Keratinocyte (primary cell): Measurements from ENCODE around the gene MMD2.

Experiments
- CTCF ChIP-seq, 3 experiments: IDR thresholded peaks in 1 of 3; conservative IDR thresholded peaks in 1 of 3; optimal IDR thresholded peaks in 1 of 3; 2 replicates in 2 of 3; 3 replicates in 1 of 3; pipeline versions ENCODE3 to v1.5.1; 2011; ENCODE audit warnings: low read length in 3 of 3, mild to moderate bottlenecking in 3 of 3, moderate library complexity in 2 of 3, control low read depth in 1 of 3, inconsistent platforms in 1 of 3; ENCODE audit not compliant: insufficient read depth in 2 of 3; ENCODE audit errors: extremely low read depth in 1 of 3
- EZH2 ChIP-seq: IDR thresholded peaks from one replicate; pipeline ENCODE4 v1.6.1; 2012; ENCODE audit warnings: inconsistent platforms, mild to moderate bottlenecking, low read length, moderate library complexity

- TF ChIP-seq CTCF (optimal IDR thresholded peaks at IDR 0.05 in 1 of 3, IDR thresholded peaks at IDR 0.05 in 1 of 3, conservative IDR thresholded peaks at IDR 0.05 in 1 of 3; ENCODE audit: extremely low read depth in 1 of 3, insufficient read depth in 2 of 3, low read length in 3 of 3) (no peak), EZH2 (no peak)
Measured at GRCh38 chr7:4965295-4966022, 6.5 kb upstream of the MMD2 start.
